HFFc6 (cell line): ENCODE measurements around the gene BCAS2. TPM values are rescaled to one million over a fixed set of nuclear protein-coding genes. Genes with fewer than 3 reads are reported as not detected.

Experiments used
- DNase-seq: peaks from one replicate; pipeline ENCODE4 v3.0.0-alpha.2; 2018
- H3K27ac Mint-ChIP-seq: 2 replicates; pipeline ENCODE4 v1.8.0; 2020; ENCODE audit warnings: mild to moderate bottlenecking, mixed read lengths
- H3K27me3 Mint-ChIP-seq: 2 replicates; pipeline ENCODE4 v1.8.0; 2021; ENCODE audit warnings: mild to moderate bottlenecking, moderate library complexity, mixed read lengths; ENCODE audit not compliant: insufficient read depth
- H3K36me3 Mint-ChIP-seq: 2 replicates; pipeline ENCODE4 v1.8.0; 2021; ENCODE audit warnings: low read depth, mixed read lengths
- H3K4me1 Mint-ChIP-seq: 2 replicates; pipeline ENCODE4 v1.8.0; 2020; ENCODE audit warnings: low read depth, mixed read lengths
- H3K4me3 Mint-ChIP-seq: 2 replicates; pipeline ENCODE4 v1.8.0; 2020; ENCODE audit warnings: mild to moderate bottlenecking, moderate library complexity, mixed read lengths
- H3K9me3 Mint-ChIP-seq: 2 replicates; pipeline ENCODE4 v1.8.0; 2020; ENCODE audit warnings: mild to moderate bottlenecking, mixed read lengths
- CTCF ChIP-seq: fragments of 200-600 bp; sonication (generic); IDR thresholded peaks from 2 replicates; pipeline ENCODE4 v1.5.0; 2021; ENCODE audit warnings: antibody characterized with exemption, mild to moderate bottlenecking
- total RNA-seq, 6 experiments: library from RNA; stranded (reverse); fragmentation: NEBNext Ultra II Directional; extraction: Animal tissue kit (Norgen Biotek cat#: 25700); gene quantifications; 2 replicates in 1 of 6; 3 replicates in 5 of 6; pipeline ENCODE4 v1.2.3, GENCODE V29; 2021

BCAS2 gene
- total RNA-seq, 6 experiments from 2014 or later = 40.7 to 49.0 (median 45.1) TPM

DNA sequence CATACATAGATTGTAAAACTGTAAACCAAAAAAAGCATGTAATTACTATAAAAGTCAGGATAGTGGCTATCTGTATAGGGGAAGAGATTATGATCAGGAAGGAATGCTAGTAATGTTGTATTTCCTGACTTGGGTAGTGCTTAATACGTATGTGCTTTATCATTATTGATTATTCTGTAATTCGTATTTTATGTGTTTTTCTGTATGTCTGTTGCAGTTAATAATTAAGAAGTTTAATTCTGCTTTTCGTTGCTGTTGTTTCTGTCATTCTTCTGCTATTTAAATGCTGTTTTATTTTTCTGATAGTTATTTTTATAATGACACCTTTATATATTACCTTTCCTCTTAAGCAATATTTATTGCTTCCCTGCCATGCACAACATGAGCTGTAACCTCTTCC, 41.1 kb downstream of the BCAS2 start:
- DNase-seq = no peak
- Mint-ChIP-seq H3K36me3 (no peaks in the 10 kb centered on the region), H3K27ac (no peak overlapping the region), H3K27me3 (peaks cover 12% of the 10 kb centered on the region), H3K9me3 (no peaks in the 10 kb centered on the region), H3K4me3 (no peak overlapping the region), H3K4me1 (no peaks in the 10 kb centered on the region)
- TF ChIP-seq CTCF = no peak

GRCh38 chr1:114536043-114536442, 45.4 kb downstream of the BCAS2 start:
- peaks cover 12% of the 10 kb centered on the region for H3K27me3 Mint-ChIP-seq
- H3K27ac Mint-ChIP-seq = no peak overlapping the region

DNA sequence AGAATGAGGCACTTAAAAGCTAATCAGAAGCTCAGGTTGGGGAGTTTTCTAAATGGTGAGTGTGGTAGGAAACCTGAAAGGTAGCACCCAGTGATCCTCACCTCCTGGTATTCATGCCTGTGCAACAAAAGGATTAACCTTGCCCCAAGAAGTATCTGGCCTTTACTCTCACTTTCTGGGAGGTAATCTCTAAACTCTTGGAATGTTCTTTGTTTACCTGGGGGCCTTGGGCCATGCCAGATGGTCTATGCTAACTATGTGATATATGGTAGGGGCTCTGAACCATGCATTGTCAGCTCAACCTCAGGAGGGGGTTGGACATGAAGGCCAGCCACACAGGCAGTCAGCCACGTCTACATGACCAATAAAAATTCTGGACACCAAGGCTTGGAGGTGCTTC, 46.0 kb downstream of the BCAS2 start:
- Mint-ChIP-seq H3K9me3 (no peaks in the 10 kb centered on the region), H3K36me3 (no peaks in the 10 kb centered on the region), H3K27ac (no peak overlapping the region), H3K4me1 (no peaks in the 10 kb centered on the region), H3K27me3 (peaks cover 12% of the 10 kb centered on the region), H3K4me3 (no peak overlapping the region)
- no peak for TF ChIP-seq CTCF
- DNase-seq = no peak

More at GRCh38 chr1:114536043-114536442, 45.4 kb downstream of the BCAS2 start:
- no peaks in the 10 kb centered on the region for H3K4me1 Mint-ChIP-seq
- no peak overlapping the region for H3K4me3 Mint-ChIP-seq
- DNase-seq = no peak
- H3K9me3 Mint-ChIP-seq = no peaks in the 10 kb centered on the region
- no peaks in the 10 kb centered on the region for H3K36me3 Mint-ChIP-seq
- TF ChIP-seq CTCF = no peak

DNA sequence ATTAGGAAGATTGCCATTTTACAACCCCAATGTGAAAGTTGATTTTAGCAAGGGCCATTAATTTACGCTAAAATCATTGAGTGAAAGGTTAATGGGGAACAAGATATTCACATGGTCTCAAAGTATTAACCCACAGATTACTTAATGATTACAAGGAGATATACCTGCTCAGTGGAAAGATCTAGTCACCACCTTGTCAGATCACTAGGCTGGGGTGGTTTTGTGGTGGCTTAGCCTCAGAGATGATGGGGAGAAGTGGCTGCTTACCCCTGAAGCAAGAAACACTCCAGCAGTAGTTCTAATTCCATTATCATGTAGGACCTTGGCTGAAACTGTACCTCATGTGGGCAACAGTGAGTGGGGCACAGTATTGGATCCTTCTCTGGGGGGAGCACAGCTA, 50.3 kb downstream of the BCAS2 start:
- Mint-ChIP-seq H3K9me3 (no peaks in the 10 kb centered on the region), H3K4me3 (no peak overlapping the region), H3K36me3 (no peaks in the 10 kb centered on the region), H3K27me3 (peaks cover 6% of the 10 kb centered on the region), H3K4me1 (peaks cover 7% of the 10 kb centered on the region; the same call in 1 of the 2 replicates), H3K27ac (no peak overlapping the region)
- no peak for TF ChIP-seq CTCF
- DNase-seq = no peak

DNA sequence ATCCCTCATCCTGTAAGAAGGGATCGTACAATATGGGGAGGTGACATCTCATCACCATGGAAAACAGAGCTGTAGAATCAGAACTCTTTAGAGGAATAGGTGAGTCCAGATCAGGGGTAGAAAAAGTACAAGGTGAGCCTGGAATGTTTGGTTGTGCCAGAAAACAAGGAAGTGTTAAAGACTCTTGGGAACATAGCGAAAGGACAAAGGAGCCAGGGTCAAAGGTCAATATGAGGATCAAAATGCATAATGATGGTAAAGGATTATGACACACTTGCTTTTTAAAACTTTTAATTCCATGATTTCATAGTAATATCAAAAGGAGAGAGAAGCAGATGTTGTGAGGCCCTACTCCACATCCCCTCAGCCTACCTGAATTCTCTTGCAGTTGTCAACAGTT, 51.2 kb downstream of the BCAS2 start:
- Mint-ChIP-seq H3K4me1 (peaks cover 7% of the 10 kb centered on the region; the same call in 1 of the 2 replicates), H3K36me3 (no peaks in the 10 kb centered on the region), H3K27me3 (no peaks in the 10 kb centered on the region), H3K4me3 (no peak overlapping the region), H3K9me3 (no peaks in the 10 kb centered on the region), H3K27ac (no peak overlapping the region)
- DNase-seq = no peak
- no peak for TF ChIP-seq CTCF

DNA sequence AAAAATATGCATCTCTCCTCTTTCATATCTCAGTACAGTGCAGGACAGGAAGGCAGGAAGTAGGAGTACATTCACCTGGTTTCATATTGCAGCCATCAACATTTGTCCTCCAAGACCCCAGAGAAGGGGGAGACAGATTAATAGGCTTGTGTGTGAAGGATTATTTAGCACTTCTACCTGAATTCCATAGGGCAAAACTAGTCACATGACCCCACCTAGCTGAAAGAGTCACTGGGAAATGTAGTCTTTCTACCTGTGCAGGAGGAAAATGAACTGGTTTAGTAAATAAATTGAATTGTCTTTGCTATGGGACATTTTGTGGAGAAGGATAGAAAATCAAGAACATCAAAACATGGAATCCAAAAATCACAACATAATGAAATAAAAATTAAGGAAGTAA, 56.5 kb downstream of the BCAS2 start:
- Mint-ChIP-seq H3K9me3 (no peaks in the 10 kb centered on the region), H3K4me1 (peaks cover 13% of the 10 kb centered on the region; the same call in 1 of the 2 replicates), H3K27me3 (peaks cover 7% of the 10 kb centered on the region), H3K4me3 (no peak overlapping the region), H3K27ac (no peak overlapping the region), H3K36me3 (no peaks in the 10 kb centered on the region)
- no peak for TF ChIP-seq CTCF
- no peak for DNase-seq
